HCT116 (cell line): ENCODE results near the gene PSG7.
"Not testable (repeated sequence)": the region's sequence is repeated elsewhere in the genome, so short reads cannot be mapped to it uniquely, and the experiment has no call there.

Source experiments
- CEBPB ChIP-seq: IDR thresholded peaks from 2 replicates; pipeline ENCODE4 v1.6.1; 2012; ENCODE audit warnings: low read depth
- EZH2 ChIP-seq: fragments of 200-600 bp; sonication (generic); IDR thresholded peaks from 2 replicates; pipeline ENCODE4 v1.6.1; 2017; ENCODE audit warnings: antibody characterized with exemption, mixed run types
- EZH2phosphoT487 ChIP-seq: fragments of 200-600 bp; IDR thresholded peaks from 2 replicates; pipeline ENCODE4 v1.6.1; 2018; ENCODE audit warnings: antibody characterized with exemption, borderline replicate concordance
- FOSL1 ChIP-seq: IDR thresholded peaks from 2 replicates; pipeline ENCODE4 v1.6.1; 2012; ENCODE audit warnings: low read depth
- POLR2A ChIP-seq: IDR thresholded peaks from 2 replicates; pipeline ENCODE4 v1.7.0; 2011; ENCODE audit warnings: borderline replicate concordance; ENCODE audit not compliant: insufficient read depth, insufficient read length; ENCODE audit errors: extremely low read depth
- POLR2AphosphoS5 ChIP-seq: IDR thresholded peaks from 2 replicates; pipeline ENCODE4 v1.6.1; 2011; ENCODE audit warnings: mild to moderate bottlenecking, low read depth, low read length, moderate library complexity
- RAD21 ChIP-seq: IDR thresholded peaks from 2 replicates; pipeline ENCODE4 v1.6.1; 2012; ENCODE audit warnings: low read depth, mild to moderate bottlenecking
- SP1 ChIP-seq: IDR thresholded peaks from 2 replicates; pipeline ENCODE4 v1.6.1; 2012; ENCODE audit warnings: low read depth
- TCF7L2 ChIP-seq: IDR thresholded peaks from 2 replicates; pipeline ENCODE4 v1.7.0; 2011; ENCODE audit warnings: borderline replicate concordance, inconsistent platforms; ENCODE audit not compliant: insufficient read depth, insufficient read length; ENCODE audit errors: extremely low read depth
- ZFX ChIP-seq: fragments of 450-650 bp; IDR thresholded peaks from 2 replicates; pipeline ENCODE4 v1.6.1; 2017
- ZNF274 ChIP-seq: fragments of 200-500 bp; sonication (Bioruptor generic); IDR thresholded peaks from 2 replicates; pipeline ENCODE4 v1.6.1; 2014; ENCODE audit warnings: mild to moderate bottlenecking, low read depth, low read length, inconsistent platforms
- TF ChIP-seq, protein P1 (sequence below), 3 experiments: fragments of 200-600 bp in 1 of 3; sonication (generic) in 1 of 3; IDR thresholded peaks in 2 of 3; conservative IDR thresholded peaks in 1 of 3; 2 replicates each; pipeline ENCODE4 v1.5.1; 2012 to 2017; ENCODE audit warnings: low read depth in 2 of 3, low read length in 2 of 3, antibody characterized with exemption in 1 of 3, borderline replicate concordance in 1 of 3, control low read depth in 1 of 3, mild to moderate bottlenecking in 1 of 3, mixed read lengths in 1 of 3, mixed run types in 1 of 3, moderate library complexity in 1 of 3; ENCODE audit not compliant: insufficient read depth in 1 of 3
- TF ChIP-seq, protein P2 (sequence below): IDR thresholded peaks from 2 replicates; pipeline ENCODE4 v1.6.1; 2012; ENCODE audit warnings: low read depth
- TF ChIP-seq, protein P3 (sequence below): IDR thresholded peaks from 2 replicates; pipeline ENCODE4 v1.6.1; 2011; ENCODE audit warnings: mild to moderate bottlenecking, low read length, moderate library complexity; ENCODE audit not compliant: insufficient replicate concordance; ENCODE audit errors: extremely low read depth

DNA sequence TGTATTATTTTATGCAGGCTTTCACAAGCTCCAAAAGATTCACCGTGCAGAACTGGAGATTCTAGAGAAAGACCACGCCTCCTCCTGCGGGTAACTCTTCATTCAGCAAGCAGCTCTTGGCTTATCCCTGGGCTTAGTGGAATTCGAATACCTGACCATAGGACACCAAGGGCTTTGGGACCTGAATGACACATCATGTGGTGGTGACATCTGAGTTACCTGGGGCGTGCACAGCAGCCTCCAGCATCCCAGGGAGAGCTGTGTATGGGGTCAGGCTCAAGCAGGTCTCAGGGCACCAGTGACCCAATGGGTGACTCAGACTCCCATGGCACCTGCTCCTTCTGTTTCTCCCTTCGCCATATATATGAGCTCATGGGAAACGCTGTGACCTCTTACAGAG is 46.6 kb downstream of the PSG7 start:
- not testable (repeated sequence) for TF ChIP-seq ZNF274, EZH2phosphoT487, CEBPB, POLR2A, EZH2, FOSL1, TCF7L2, SP1, ZFX, POLR2AphosphoS5, RAD21
- TF ChIP-seq, protein P1, sequence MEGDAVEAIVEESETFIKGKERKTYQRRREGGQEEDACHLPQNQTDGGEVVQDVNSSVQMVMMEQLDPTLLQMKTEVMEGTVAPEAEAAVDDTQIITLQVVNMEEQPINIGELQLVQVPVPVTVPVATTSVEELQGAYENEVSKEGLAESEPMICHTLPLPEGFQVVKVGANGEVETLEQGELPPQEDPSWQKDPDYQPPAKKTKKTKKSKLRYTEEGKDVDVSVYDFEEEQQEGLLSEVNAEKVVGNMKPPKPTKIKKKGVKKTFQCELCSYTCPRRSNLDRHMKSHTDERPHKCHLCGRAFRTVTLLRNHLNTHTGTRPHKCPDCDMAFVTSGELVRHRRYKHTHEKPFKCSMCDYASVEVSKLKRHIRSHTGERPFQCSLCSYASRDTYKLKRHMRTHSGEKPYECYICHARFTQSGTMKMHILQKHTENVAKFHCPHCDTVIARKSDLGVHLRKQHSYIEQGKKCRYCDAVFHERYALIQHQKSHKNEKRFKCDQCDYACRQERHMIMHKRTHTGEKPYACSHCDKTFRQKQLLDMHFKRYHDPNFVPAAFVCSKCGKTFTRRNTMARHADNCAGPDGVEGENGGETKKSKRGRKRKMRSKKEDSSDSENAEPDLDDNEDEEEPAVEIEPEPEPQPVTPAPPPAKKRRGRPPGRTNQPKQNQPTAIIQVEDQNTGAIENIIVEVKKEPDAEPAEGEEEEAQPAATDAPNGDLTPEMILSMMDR (IDR thresholded peaks at IDR 0.05 in 2 of 3, conservative IDR thresholded peaks at IDR 0.05 in 1 of 3; ENCODE audit: borderline replicate concordance in 1 of 3, insufficient read depth in 1 of 3, low read depth in 2 of 3, low read length in 2 of 3) = not testable (repeated sequence)
- TF ChIP-seq, protein P2, sequence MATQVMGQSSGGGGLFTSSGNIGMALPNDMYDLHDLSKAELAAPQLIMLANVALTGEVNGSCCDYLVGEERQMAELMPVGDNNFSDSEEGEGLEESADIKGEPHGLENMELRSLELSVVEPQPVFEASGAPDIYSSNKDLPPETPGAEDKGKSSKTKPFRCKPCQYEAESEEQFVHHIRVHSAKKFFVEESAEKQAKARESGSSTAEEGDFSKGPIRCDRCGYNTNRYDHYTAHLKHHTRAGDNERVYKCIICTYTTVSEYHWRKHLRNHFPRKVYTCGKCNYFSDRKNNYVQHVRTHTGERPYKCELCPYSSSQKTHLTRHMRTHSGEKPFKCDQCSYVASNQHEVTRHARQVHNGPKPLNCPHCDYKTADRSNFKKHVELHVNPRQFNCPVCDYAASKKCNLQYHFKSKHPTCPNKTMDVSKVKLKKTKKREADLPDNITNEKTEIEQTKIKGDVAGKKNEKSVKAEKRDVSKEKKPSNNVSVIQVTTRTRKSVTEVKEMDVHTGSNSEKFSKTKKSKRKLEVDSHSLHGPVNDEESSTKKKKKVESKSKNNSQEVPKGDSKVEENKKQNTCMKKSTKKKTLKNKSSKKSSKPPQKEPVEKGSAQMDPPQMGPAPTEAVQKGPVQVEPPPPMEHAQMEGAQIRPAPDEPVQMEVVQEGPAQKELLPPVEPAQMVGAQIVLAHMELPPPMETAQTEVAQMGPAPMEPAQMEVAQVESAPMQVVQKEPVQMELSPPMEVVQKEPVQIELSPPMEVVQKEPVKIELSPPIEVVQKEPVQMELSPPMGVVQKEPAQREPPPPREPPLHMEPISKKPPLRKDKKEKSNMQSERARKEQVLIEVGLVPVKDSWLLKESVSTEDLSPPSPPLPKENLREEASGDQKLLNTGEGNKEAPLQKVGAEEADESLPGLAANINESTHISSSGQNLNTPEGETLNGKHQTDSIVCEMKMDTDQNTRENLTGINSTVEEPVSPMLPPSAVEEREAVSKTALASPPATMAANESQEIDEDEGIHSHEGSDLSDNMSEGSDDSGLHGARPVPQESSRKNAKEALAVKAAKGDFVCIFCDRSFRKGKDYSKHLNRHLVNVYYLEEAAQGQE = not testable (repeated sequence)
- TF ChIP-seq, protein P3, sequence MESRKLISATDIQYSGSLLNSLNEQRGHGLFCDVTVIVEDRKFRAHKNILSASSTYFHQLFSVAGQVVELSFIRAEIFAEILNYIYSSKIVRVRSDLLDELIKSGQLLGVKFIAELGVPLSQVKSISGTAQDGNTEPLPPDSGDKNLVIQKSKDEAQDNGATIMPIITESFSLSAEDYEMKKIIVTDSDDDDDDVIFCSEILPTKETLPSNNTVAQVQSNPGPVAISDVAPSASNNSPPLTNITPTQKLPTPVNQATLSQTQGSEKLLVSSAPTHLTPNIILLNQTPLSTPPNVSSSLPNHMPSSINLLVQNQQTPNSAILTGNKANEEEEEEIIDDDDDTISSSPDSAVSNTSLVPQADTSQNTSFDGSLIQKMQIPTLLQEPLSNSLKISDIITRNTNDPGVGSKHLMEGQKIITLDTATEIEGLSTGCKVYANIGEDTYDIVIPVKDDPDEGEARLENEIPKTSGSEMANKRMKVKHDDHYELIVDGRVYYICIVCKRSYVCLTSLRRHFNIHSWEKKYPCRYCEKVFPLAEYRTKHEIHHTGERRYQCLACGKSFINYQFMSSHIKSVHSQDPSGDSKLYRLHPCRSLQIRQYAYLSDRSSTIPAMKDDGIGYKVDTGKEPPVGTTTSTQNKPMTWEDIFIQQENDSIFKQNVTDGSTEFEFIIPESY = not testable (repeated sequence)
